Panc1 (cell line): ENCODE results near the gene SNRNP70. TPM values are rescaled to one million over a fixed set of nuclear protein-coding genes. Genes with fewer than 3 reads are reported as not detected.
"Not testable (repeated sequence)": the region's sequence is repeated elsewhere in the genome, so short reads cannot be mapped to it uniquely, and the experiment has no call there.

Experiments
- ATAC-seq: fragments of 200-7000 bp; cut with Tn5 transposase; 2 replicates; pipeline ENCODE4 v1.9.1; 2020; ENCODE audit warnings: mild to moderate bottlenecking, moderate library complexity
- BruUV-seq: library from RNA; stranded (reverse); fragments of 400-500 nt; replicated peaks from 2 replicates; lab custom pipeline; 2021; lab: Mats Ljungman, UMichigan
- CTCF ChIA-PET: fragments of 300-600 bp; sonication (Branson Sonifier 250); formaldehyde crosslinking; loops from one replicate; lab custom pipeline; 2022; ENCODE audit warnings: antibody characterized with exemption; lab: Charles Lee
- POLR2A ChIA-PET: fragments of 300-600 bp; sonication (Branson Sonifier 250); formaldehyde crosslinking; loops from one replicate; lab custom pipeline; 2022; ENCODE audit warnings: antibody characterized with exemption; lab: Charles Lee
- DNase-seq: peaks from one replicate; pipeline ENCODE4 v3.0.0-alpha.2; 2010; ENCODE audit warnings: low read depth, low spot score
- H3K27ac ChIP-seq: 2 replicates; pipeline ENCODE4 v1.5.1; 2011; ENCODE audit warnings: mild to moderate bottlenecking, low read length, inconsistent platforms
- H3K27me3 ChIP-seq: fragments of 200-500 bp; sonication (Bioruptor generic); 2 replicates; pipeline ENCODE4 v1.6.0; 2014; ENCODE audit warnings: low read length, inconsistent platforms; ENCODE audit not compliant: control insufficient read depth, insufficient read depth
- H3K36me3 ChIP-seq: fragments of 200-500 bp; sonication (Bioruptor generic); 2 replicates; pipeline ENCODE4 v1.5.1; 2014; ENCODE audit warnings: inconsistent platforms, mild to moderate bottlenecking, low read length, moderate library complexity; ENCODE audit not compliant: control insufficient read depth, insufficient read depth
- H3K4me1 ChIP-seq: 2 replicates; pipeline ENCODE4 v1.5.1; 2011; ENCODE audit warnings: inconsistent platforms, mild to moderate bottlenecking, low read length, moderate library complexity; ENCODE audit not compliant: control insufficient read depth, insufficient read depth
- H3K4me3 ChIP-seq, 2 experiments: 2 replicates each; pipeline ENCODE4 v1.5.1; 2011 to 2012; ENCODE audit warnings: low read depth in 2 of 2, low read length in 2 of 2, mild to moderate bottlenecking in 2 of 2, inconsistent platforms in 1 of 2, moderate library complexity in 1 of 2
- H3K9me3 ChIP-seq: fragments of 200-500 bp; sonication (Bioruptor generic); 2 replicates; pipeline ENCODE4 v1.5.1; 2014; ENCODE audit warnings: low read depth, mild to moderate bottlenecking, inconsistent platforms, low read length, moderate library complexity; ENCODE audit not compliant: control insufficient read depth, insufficient read depth
- POLR2AphosphoS5 ChIP-seq: IDR thresholded peaks from 2 replicates; pipeline ENCODE4 v1.6.1; 2012; ENCODE audit warnings: mild to moderate bottlenecking, low read depth, low read length, moderate library complexity
- SIN3A ChIP-seq: IDR thresholded peaks from 2 replicates; pipeline ENCODE4 v1.6.1; 2012; ENCODE audit warnings: low read depth, mild to moderate bottlenecking, low read length, moderate library complexity, borderline replicate concordance; ENCODE audit not compliant: insufficient read depth
- TCF7L2 ChIP-seq: IDR thresholded peaks from 2 replicates; pipeline ENCODE4 v1.6.1; 2011; ENCODE audit warnings: mild to moderate bottlenecking, low read depth, low read length, inconsistent platforms
- in situ Hi-C: cut with HindIII; loops from 2 replicates; pipeline ENCODE4 v1.10.0; 2016; ENCODE audit warnings: low sequenced_read_pairs, low pct_unique_long_range_greater_than_20kb
- intact Hi-C: fragments of 100-400 bp; cut with micrococcal nuclease; formaldehyde crosslinking; loops from one replicate; pipeline ENCODE4 v1.10.0; 2022; ENCODE audit not compliant: unreplicated experiment
- total RNA-seq: library from RNA; stranded (reverse); gene quantifications from one replicate; pipeline ENCODE4 v1.2.1, GENCODE V29; 2021; ENCODE audit not compliant: unreplicated experiment
- TF ChIP-seq, protein P1 (sequence below): fragments of 450-650 bp; IDR thresholded peaks from 2 replicates; pipeline ENCODE4 v1.5.1; 2017; ENCODE audit warnings: mild to moderate bottlenecking
- TF ChIP-seq, protein P2 (sequence below), 2 experiments: IDR thresholded peaks; 2 replicates each; pipeline ENCODE4 v1.6.1; 2011 to 2012; ENCODE audit warnings: low read depth in 2 of 2, control low read depth in 1 of 2, low read length in 1 of 2, mild to moderate bottlenecking in 1 of 2, moderate library complexity in 1 of 2; ENCODE audit not compliant: insufficient read depth in 1 of 2

SNRNP70 gene
- total RNA-seq, 1 experiment from 2014 or later = 180 TPM

DNA sequence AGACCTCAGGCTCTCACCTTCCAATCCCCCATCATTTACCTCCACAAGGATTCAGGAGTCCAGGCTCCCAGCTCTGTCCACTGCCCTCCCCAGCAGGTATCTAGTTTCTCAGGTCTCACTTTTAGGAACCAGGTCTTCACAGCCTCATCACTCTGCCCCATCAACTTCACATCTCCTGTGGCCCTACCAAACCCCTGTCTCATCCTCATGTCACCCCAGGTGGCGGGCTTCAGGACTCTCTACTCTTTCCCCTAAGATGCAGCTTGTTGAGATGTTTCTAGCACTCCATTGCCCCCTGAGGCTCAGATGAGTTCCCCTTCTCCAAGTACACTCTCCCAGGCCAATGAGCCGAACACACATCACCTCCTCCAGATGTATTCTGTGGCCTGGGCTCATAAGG, 35.6 kb downstream of the SNRNP70 start:
- in situ Hi-C loops = no loop called here
- ATAC-seq (no peak), DNase-seq (no peak)
- Histone ChIP-seq H3K27ac (no peak overlapping the region), H3K36me3 (no peaks in the 10 kb centered on the region), H3K9me3 (no peaks in the 10 kb centered on the region), H3K27me3 (no peaks in the 10 kb centered on the region), H3K4me1 (peaks cover 7% of the 10 kb centered on the region), H3K4me3 (no peak overlapping the region)
- TF ChIP-seq, protein P1, sequence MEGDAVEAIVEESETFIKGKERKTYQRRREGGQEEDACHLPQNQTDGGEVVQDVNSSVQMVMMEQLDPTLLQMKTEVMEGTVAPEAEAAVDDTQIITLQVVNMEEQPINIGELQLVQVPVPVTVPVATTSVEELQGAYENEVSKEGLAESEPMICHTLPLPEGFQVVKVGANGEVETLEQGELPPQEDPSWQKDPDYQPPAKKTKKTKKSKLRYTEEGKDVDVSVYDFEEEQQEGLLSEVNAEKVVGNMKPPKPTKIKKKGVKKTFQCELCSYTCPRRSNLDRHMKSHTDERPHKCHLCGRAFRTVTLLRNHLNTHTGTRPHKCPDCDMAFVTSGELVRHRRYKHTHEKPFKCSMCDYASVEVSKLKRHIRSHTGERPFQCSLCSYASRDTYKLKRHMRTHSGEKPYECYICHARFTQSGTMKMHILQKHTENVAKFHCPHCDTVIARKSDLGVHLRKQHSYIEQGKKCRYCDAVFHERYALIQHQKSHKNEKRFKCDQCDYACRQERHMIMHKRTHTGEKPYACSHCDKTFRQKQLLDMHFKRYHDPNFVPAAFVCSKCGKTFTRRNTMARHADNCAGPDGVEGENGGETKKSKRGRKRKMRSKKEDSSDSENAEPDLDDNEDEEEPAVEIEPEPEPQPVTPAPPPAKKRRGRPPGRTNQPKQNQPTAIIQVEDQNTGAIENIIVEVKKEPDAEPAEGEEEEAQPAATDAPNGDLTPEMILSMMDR = no peak
- TF ChIP-seq TCF7L2 (no peak), SIN3A (no peak), POLR2AphosphoS5 (no peak)
- TF ChIP-seq, protein P2, sequence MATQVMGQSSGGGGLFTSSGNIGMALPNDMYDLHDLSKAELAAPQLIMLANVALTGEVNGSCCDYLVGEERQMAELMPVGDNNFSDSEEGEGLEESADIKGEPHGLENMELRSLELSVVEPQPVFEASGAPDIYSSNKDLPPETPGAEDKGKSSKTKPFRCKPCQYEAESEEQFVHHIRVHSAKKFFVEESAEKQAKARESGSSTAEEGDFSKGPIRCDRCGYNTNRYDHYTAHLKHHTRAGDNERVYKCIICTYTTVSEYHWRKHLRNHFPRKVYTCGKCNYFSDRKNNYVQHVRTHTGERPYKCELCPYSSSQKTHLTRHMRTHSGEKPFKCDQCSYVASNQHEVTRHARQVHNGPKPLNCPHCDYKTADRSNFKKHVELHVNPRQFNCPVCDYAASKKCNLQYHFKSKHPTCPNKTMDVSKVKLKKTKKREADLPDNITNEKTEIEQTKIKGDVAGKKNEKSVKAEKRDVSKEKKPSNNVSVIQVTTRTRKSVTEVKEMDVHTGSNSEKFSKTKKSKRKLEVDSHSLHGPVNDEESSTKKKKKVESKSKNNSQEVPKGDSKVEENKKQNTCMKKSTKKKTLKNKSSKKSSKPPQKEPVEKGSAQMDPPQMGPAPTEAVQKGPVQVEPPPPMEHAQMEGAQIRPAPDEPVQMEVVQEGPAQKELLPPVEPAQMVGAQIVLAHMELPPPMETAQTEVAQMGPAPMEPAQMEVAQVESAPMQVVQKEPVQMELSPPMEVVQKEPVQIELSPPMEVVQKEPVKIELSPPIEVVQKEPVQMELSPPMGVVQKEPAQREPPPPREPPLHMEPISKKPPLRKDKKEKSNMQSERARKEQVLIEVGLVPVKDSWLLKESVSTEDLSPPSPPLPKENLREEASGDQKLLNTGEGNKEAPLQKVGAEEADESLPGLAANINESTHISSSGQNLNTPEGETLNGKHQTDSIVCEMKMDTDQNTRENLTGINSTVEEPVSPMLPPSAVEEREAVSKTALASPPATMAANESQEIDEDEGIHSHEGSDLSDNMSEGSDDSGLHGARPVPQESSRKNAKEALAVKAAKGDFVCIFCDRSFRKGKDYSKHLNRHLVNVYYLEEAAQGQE (IDR thresholded peaks at IDR 0.05; ENCODE audit: insufficient read depth in 1 of 2, low read depth in 2 of 2, low read length in 1 of 2) = no peak
- BruUV-seq = no TSS peak
- intact Hi-C loops = no loop called here
- ChIA-PET POLR2A (no interaction called here), CTCF (no interaction called here)

- H3K9me3 ChIP-seq, BruUV-seq, H3K4me3 ChIP-seq, H3K4me1 ChIP-seq, DNase-seq, H3K27ac ChIP-seq, CTCF ChIA-PET, H3K36me3 ChIP-seq, H3K27me3 ChIP-seq, POLR2A ChIA-PET, in situ Hi-C loops, intact Hi-C loops, ATAC-seq: not testable (repeated sequence)
Observed at GRCh38 chr19:49121841-49122240, 36.6 kb downstream of the SNRNP70 start.

DNA sequence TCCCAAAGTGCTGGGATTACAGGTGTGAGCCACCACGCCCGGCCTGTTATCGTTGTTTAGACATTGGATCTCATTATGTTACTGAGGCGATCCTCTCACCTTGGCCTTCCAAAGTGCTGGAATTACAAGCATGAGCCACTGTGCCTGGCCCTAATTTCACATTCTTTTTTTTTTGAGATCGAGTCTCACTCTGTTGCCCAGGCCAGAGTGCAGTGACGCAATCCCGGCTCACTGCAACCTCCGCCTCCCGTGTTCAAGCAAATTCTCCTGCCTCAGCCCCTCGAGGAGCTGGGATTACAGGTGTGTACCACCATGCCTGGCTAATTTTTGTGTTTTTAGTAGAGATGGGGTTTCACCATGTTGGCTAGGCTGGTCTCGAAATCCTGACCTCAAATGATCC, 38.0 kb downstream of the SNRNP70 start:
- BruUV-seq = not testable (repeated sequence)

More for the DNA sequence above, 38.0 kb downstream of the SNRNP70 start:
- H3K4me1 ChIP-seq, in situ Hi-C loops, H3K9me3 ChIP-seq, H3K27me3 ChIP-seq, CTCF ChIA-PET, ATAC-seq, intact Hi-C loops, DNase-seq, H3K4me3 ChIP-seq, H3K27ac ChIP-seq, H3K36me3 ChIP-seq, POLR2A ChIA-PET: not testable (repeated sequence)
